IPS DF 4.7 (cell line): Measurements from ENCODE around the gene KRAS.

Experiments used
- DNase-seq: peaks from one replicate; pipeline ENCODE4 v3.0.0-alpha.2; 2013; ENCODE audit warnings: low spot score; ENCODE audit errors: extremely low read depth

KRAS gene

DNA sequence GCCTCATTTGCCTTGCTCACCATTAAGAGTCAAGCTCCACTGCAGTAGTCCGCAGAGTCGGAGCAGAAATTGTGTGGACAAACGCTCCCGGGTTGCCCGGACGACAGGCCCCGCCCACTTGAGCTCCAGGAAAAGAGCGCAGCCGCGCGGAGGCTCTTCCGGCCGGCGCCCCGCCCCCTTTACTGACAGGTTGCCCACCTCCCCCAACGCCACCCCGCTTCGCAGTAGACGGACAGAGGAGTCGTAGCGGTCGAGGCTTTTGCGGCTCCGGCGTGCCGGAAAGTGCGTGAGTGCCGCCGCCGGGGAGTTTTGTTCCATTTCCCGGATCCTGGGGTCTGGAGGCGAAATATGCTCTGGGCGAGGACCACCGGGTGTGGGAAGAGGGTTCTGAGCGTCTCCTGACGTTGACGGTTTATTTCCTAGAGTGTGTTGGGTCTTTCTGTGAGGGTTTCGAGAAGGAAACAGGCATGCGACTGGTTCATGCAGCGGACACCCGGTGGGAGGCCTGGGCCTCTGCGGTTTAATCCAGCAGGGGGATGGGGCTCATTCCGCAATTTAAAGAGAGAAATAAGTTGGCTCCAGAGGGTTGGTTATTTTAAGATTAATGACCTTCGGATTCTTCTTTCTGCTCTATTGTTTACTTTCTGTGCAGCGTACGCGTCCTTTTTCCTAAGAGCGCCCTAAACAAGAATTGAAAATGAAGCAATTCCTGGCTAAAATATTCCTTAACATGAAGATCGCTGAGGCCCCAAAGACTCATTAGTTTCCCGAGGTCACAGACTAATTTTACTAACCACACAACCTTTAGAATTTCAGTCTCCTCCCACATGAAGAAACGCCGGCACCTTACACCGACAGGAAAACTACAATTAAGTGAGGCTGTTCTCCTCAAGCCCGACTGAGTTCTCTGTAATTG lies 55.4 kb downstream of the KRAS start, which contains the start of the genes DNAI7 and ETFRF1:
Gene DNAI7, minus strand, starts transcription at position 105 of the 916 bp plus-strand sequence. Its CDS starts 82 bp downstream, at position 23.
Gene ETFRF1, plus strand, starts transcription at position 182 of the 916 bp plus-strand sequence. CDS start 8,720 bp downstream, outside the sequence.
- DNase-seq: peak; percentile 80

DNA sequence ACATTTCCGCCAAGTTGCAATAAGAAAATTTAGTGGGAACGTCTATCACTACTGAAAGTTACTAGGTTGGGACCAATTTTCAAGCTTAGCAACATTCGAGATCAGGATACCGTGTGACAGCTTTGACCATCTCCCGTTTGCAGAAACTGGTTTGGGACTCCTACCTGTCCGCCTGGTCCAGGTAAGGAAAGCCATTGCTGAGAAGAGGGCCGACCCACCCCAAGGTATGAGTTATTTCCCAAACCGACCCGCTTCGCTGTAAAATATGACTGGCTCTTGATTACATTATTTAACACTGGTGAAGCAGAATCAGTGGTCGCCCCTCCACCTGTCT lies 56.0 kb downstream of the KRAS start:
- no peak for DNase-seq

DNA sequence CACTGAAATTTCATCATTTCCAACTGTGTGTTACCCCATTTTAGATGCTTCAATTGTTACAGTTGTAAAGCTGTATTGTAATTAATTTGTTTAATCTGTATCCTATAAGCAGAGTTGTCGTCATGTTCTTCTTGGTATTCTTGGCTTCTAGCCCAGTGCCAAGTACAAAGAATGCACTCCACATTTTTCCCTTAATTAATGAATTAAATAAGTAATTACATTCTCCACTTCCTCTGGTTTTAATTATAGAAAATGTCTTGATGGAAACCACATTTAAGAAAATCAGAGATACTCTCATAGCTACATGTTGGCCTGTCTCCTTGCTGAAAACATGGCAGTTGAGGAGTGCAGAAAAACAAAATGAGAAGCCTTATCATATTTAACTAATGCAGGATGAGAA lies 56.5 kb downstream of the KRAS start:
- DNase-seq: no peak

DNA sequence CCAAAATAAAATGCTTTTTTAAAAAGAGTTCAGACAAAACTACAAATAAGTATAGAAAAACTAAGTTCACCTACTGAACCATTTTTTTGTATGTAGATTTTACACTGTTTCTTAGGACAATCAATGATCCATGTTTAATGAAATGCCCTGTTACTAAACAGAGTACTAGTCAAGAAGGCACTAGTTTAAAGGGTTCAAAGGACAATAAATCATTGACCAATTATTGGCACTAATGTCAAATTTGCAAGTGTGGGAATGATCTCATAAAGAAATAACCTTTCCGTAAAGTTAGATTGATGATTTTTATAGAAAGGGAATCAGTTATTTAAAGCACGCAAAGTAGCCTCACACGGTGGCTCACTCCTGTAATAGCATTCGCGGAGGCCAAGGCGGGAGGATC lies 59.9 kb downstream of the KRAS start:
- no peak for DNase-seq

DNA sequence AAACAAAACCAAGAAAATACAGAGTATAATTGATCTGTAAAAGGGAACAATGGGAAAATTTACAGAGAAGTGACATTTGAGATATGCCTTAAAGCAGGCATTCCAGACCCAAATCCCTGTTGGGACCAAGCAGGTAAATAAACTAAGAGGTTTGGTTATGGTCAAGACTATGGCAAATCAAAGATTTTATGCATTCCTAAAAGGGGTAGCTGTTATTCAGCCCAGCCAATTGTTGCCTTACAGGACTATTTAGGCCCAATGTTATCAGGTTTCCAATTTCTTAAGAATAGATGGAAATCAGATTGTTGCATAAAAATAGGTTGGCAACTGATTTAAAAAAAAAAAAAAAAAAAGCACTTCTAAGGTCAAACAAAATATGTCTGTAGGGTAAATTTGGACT lies 61.1 kb downstream of the KRAS start:
- DNase-seq: no peak

DNA sequence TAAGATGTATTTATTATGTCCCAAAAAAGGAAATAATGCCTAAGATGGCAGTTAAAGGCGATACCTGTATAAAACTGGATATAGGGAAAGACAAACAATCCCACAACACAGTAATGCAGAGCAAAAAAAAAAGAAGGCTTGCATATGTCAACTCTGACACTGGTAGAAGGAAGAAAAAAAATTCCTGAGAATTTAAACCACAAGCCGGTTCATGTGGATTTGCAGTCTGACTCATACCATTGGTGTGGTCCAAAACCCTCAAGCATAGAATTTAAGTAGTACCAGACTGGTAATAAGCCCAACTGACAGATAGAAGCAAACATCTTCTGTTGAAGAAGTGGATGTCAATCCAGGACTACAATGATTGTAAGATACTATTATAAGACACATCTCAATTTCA lies 62.9 kb downstream of the KRAS start:
- DNase-seq: no peak

DNA sequence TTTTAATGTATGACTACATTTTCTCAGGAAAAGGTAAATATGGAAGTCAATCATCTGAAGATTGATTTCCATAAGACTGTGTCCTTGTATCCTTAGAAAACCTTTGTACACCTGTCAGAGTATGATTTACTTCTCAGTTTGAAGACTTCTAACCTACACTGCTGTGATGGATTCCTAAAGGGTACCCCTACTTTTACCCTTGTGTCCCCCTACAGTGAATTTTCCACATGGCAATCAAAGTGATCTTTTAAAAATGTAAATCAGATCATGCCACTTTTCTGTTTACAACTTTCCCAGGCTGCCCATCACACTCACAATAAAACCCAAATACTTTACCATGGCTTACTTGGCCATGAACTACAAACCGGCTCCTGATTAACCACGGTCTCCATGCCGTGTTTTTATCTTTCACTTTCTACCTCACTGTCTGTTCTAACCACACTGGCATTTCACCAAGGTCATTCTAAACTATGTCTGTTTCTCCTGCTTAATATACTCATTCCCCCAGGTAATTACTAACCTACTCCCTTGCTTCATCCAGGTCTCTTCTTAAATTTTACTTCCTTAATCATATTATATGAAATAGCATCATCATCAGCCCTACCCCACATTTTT lies 63.8 kb downstream of the KRAS start:
- no peak for DNase-seq

DNA sequence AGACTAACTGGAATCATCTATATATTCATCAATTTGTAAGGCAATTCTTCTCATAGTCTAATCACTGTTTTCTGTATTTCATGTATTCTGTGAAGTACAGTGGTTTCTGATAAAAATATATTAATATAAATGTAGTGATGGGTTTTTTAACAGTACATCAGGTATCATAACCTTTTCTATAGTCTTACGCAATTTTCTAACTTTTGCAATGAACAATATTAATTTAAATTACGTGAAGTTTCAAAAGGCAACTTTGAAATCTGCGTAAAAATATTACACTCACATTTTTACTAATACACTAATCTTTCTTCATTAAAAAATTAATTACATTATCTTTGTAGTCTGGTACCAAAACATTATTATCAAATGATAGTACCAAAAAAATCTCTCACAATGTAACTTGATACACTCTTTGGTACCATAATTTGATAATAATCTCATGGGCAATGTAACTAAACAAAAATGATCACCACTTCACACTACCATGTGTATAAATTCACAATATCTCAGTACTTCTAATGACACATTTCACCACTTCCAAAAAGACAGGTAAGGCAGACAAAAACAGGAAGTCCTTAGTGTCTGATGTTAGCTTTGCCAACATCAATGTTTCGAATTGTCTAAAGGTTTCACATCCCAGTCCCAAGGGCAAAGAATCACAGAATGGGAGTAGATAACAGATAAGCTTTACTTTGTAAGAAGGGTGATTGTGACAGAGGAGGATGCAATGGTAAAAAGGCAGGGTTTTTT lies 64.5 kb downstream of the KRAS start:
- DNase-seq: no peak

DNA sequence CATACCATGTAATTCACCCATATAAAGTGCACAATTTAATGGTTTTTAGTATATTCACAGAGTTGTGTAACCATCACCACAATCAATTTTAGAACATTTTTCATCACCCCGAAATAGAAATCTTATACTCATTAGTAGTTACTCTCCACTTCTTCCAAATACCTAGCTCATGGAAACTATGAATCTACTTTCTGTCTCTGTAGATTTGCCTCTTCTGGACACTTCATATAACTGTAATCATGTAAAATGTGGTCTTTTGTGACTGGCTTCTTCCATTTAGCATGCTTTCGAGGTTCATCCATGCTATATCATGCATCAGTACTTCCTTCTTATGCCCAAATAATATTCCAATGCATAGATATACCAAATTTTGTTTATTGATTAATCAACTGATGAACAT lies 66.6 kb downstream of the KRAS start:
- DNase-seq: no peak

DNA sequence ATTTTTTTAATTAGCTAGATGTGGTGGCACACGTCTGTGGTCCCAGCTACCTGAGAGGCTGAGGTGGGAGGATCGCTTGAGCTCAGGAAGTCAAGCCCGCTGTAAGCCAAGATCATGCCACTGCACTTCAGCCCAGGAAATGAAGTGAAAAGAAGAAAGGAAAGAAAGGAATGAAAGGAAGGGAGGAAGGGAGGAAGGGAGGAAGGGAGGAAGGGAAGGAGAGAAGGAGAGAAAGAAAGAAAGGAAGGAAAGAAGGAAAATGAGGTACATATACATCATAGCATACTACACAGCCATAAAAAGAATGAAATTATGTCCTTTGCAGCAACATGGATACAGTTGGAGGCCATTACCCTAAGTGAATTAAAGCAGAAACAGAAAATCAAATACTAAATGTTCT lies 68.0 kb downstream of the KRAS start:
- DNase-seq: no peak

DNA sequence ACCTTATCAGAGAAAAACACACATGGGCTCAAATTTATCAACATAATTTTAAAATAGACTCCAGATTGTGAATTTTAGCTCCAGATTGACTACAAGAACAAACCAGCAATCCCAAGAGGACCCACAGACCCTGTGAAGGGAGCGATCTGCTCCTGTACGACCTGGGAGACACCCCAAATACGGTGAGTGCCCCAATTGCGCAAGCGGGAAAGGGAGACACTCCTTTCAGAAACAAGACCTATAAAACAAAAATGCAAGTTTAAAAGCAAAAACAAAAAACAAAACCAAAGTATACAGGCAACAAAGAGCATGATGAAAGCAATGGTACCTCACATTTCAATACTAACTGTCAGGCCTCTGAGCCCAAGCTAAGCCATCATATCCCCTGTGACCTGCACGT lies 87.9 kb downstream of the KRAS start:
- no peak for DNase-seq

DNA sequence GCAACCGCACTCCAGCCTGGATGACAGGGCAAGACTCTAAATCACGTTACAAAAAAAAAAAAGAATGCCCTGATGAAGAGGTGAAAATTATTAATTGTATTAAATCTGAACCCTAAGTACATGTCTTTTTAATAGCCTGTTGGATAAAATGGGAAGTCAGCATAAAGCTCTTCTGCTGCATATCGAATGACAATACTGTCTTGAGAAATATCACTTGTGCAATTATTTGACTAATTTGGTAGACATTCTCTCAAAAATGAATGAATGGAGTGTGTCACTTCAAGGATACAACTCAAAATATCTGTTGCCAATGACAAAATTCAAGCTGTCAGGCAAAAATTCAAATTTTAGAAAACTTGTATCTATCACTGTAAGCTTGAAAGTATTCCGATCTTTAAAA lies 94.7 kb downstream of the KRAS start:
- DNase-seq: no peak

DNA sequence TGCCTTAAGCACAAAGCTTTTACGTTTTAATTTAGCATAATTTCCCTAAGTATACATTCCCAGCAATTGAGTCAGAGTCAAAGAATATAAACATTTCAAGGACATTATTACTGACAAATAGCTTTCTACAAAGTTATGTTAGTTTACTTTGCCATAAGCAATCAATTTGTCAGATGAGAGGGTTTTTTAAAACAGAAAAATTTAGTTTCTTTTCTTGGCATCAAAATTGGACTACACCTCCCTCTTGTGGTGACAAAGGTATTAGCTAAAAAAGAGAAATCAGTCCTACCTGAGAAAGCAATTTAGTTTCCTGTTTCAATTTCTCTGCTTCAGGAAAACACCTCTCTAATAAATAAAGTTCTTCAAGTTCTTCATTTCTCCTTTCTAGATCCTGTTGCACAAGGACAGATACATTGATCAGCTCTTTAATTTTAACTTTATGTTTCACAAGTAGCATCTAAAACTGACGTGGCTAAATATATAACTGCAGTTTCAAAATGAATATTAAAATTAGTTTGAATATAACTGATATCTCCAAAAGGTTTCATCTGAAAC lies 95.6 kb downstream of the KRAS start:
- DNase-seq: no peak
